ENCODE results near the gene SST. TPM values are rescaled to one million over a fixed set of nuclear protein-coding genes. Genes with fewer than 3 reads are reported as not detected.
A peak's percentile ranks its signal among the peaks of the same experiment; 100 is the strongest.
"Not testable (repeated sequence)": the region's sequence is repeated elsewhere in the genome, so short reads cannot be mapped to it uniquely, and the experiment has no call there.

Gene SST
- total RNA-seq, 1 experiment from 2014 or later = not detected

- no peaks in the 10 kb centered on the region for H3K27me3 ChIP-seq (replicated peaks; ENCODE audit: control insufficient read depth, insufficient read depth, low read length)
- H3K36me3 ChIP-seq (ENCODE audit: control insufficient read depth, insufficient read depth, low read length) = no peaks in the 10 kb centered on the region
- ChIA-PET POLR2A (no interaction called here), CTCF (no interaction called here)
- intact Hi-C loops (cut with micrococcal nuclease; ENCODE audit: unreplicated experiment) = no loop called here
- no peaks in the 10 kb centered on the region for H3K4me1 ChIP-seq
- H3K27me3 Mint-ChIP-seq (ENCODE audit: insufficient read depth, unreplicated experiment) = peaks cover 7% of the 10 kb centered on the region
- no peak overlapping the region for H3K4me3 ChIP-seq (ENCODE audit: low read depth, low read length)
- peaks cover 28% of the 10 kb centered on the region for H3K9me3 Mint-ChIP-seq (ENCODE audit: unreplicated experiment)
- H3K36me3 Mint-ChIP-seq (ENCODE audit: insufficient read depth, unreplicated experiment) = no peaks in the 10 kb centered on the region
- H3K27ac Mint-ChIP-seq (ENCODE audit: unreplicated experiment) = no peak overlapping the region
- peaks cover 14% of the 10 kb centered on the region for H3K9me3 ChIP-seq
- peaks cover 4% of the 10 kb centered on the region for H3K4me1 Mint-ChIP-seq (ENCODE audit: low read depth, unreplicated experiment)
- H3K4me3 Mint-ChIP-seq (ENCODE audit: unreplicated experiment) = no peak overlapping the region
- no peak for DNase-seq
- no TSS peak for BruUV-seq (replicated peaks)
- TF ChIP-seq, protein P1, sequence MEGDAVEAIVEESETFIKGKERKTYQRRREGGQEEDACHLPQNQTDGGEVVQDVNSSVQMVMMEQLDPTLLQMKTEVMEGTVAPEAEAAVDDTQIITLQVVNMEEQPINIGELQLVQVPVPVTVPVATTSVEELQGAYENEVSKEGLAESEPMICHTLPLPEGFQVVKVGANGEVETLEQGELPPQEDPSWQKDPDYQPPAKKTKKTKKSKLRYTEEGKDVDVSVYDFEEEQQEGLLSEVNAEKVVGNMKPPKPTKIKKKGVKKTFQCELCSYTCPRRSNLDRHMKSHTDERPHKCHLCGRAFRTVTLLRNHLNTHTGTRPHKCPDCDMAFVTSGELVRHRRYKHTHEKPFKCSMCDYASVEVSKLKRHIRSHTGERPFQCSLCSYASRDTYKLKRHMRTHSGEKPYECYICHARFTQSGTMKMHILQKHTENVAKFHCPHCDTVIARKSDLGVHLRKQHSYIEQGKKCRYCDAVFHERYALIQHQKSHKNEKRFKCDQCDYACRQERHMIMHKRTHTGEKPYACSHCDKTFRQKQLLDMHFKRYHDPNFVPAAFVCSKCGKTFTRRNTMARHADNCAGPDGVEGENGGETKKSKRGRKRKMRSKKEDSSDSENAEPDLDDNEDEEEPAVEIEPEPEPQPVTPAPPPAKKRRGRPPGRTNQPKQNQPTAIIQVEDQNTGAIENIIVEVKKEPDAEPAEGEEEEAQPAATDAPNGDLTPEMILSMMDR (IDR thresholded peaks at IDR 0.05; ENCODE audit: insufficient read depth in 1 of 2, low read depth in 1 of 2, low read length in 1 of 2, severe bottlenecking in 1 of 2, unreplicated experiment in 1 of 2) = no peak
These were observed 14.2 kb upstream of the SST start for GRCh38 chr3:187684444-187684843.

DNA sequence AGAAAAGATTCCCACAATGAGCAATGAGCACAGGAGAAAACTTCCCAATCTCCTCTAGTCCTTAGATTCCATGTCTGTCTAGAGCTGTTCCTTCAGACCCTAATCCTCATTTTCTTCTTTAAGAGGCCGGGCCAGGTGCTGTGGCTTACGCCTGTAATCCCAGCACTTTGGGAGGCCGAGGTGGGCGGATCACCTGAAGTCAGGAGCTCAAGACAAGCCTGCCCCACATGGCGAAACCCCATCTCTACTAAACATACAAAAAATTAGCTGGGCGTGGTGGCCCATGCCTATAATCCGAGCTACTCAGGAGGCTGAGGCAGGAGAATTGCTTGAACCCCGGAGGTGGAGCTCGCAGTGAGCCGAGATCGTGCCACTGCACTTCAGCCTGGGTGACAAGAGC is 11.6 kb upstream of the SST start:
- H3K4me3 Mint-ChIP-seq (ENCODE audit: unreplicated experiment); H3K36me3 Mint-ChIP-seq (ENCODE audit: insufficient read depth, unreplicated experiment); H3K27me3 Mint-ChIP-seq (ENCODE audit: insufficient read depth, unreplicated experiment); H3K4me3 ChIP-seq (ENCODE audit: low read depth, low read length); H3K27ac Mint-ChIP-seq (ENCODE audit: unreplicated experiment); BruUV-seq (replicated peaks); H3K36me3 ChIP-seq (ENCODE audit: control insufficient read depth, insufficient read depth, low read length); DNase-seq; H3K4me1 ChIP-seq; intact Hi-C loops (cut with micrococcal nuclease; ENCODE audit: unreplicated experiment); POLR2A ChIA-PET; H3K27me3 ChIP-seq (replicated peaks; ENCODE audit: control insufficient read depth, insufficient read depth, low read length): not testable (repeated sequence)
- CTCF ChIA-PET = interaction anchor here (0.9 kb wide), 1 partner anchor 43 kb away, joined by 5 read pairs; no protein-coding TSS in a partner anchor
- H3K9me3 ChIP-seq = peaks cover 11% of the 10 kb centered on the region
- Mint-ChIP-seq H3K9me3 (ENCODE audit: unreplicated experiment) (peaks cover 18% of the 10 kb centered on the region), H3K4me1 (ENCODE audit: low read depth, unreplicated experiment) (peaks cover 14% of the 10 kb centered on the region)

- H3K4me1 Mint-ChIP-seq (ENCODE audit: low read depth, unreplicated experiment) = peaks cover 14% of the 10 kb centered on the region
- TF ChIP-seq, protein P1 (IDR thresholded peaks at IDR 0.05; ENCODE audit: insufficient read depth in 1 of 2, low read depth in 1 of 2, low read length in 1 of 2, severe bottlenecking in 1 of 2, unreplicated experiment in 1 of 2) = peak; percentile 88 to 91
- intact Hi-C loops (cut with micrococcal nuclease; ENCODE audit: unreplicated experiment) = loop anchor here (1.0 kb wide), 5 partner anchors 34 to 460 kb away; no protein-coding TSS in a partner anchor
- no peak overlapping the region for H3K4me3 ChIP-seq (ENCODE audit: low read depth, low read length)
- H3K36me3 ChIP-seq (ENCODE audit: control insufficient read depth, insufficient read depth, low read length) = no peaks in the 10 kb centered on the region
- peak overlapping the region; percentile 33 for H3K4me3 Mint-ChIP-seq (ENCODE audit: unreplicated experiment)
- no peaks in the 10 kb centered on the region for H3K27me3 ChIP-seq (replicated peaks; ENCODE audit: control insufficient read depth, insufficient read depth, low read length)
- BruUV-seq (replicated peaks) = no TSS peak
- ChIA-PET CTCF (interaction anchor here (0.6 to 2.5 kb wide), 33 partner anchors 11 to 1655 kb away, joined by 3 to 107 read pairs (median 4); partner anchors contain the start of gene RTP2), POLR2A (interaction anchor here (0.6 kb wide), 1 partner anchor 95 kb away, joined by 4 read pairs; no protein-coding TSS in a partner anchor)
- peaks cover 5% of the 10 kb centered on the region for H3K4me1 ChIP-seq
- peaks cover 9% of the 10 kb centered on the region for H3K27me3 Mint-ChIP-seq (ENCODE audit: insufficient read depth, unreplicated experiment)
- no peaks in the 10 kb centered on the region for H3K9me3 ChIP-seq
- H3K27ac Mint-ChIP-seq (ENCODE audit: unreplicated experiment) = no peak overlapping the region
- peak; percentile 82 to 86 for DNase-seq
- H3K9me3 Mint-ChIP-seq (ENCODE audit: unreplicated experiment) = peaks cover 10% of the 10 kb centered on the region
- H3K36me3 Mint-ChIP-seq (ENCODE audit: insufficient read depth, unreplicated experiment) = no peaks in the 10 kb centered on the region
These were observed 9.6 kb upstream of the SST start for GRCh38 chr3:187679638-187680396.
